ENCODE data around the gene ABO.
"Not testable (repeated sequence)": the region's sequence is repeated elsewhere in the genome, so short reads cannot be mapped to it uniquely, and the experiment has no call there.

Gene ABO

DNA sequence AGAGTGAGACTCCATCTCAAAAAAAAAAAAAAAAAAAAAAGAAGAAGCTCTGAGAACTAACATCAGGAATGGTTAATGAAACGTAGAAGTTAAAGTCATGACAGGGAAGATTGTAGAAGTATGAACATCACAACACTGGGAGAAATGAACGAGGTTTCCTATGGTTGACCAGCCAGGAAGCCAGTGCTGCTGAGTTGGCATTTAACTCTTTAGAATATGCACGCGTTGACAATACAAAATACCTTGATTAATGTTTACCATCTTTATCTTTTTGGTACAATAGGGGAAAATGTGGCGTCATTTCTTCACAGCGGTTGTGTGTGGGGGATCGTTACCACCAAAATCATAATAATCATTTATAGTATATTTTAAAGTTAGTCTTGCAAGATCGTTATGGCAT is 32.0 kb downstream of the ABO start:
- DNase-seq (ENCODE audit: low spot score) = no peak

DNA sequence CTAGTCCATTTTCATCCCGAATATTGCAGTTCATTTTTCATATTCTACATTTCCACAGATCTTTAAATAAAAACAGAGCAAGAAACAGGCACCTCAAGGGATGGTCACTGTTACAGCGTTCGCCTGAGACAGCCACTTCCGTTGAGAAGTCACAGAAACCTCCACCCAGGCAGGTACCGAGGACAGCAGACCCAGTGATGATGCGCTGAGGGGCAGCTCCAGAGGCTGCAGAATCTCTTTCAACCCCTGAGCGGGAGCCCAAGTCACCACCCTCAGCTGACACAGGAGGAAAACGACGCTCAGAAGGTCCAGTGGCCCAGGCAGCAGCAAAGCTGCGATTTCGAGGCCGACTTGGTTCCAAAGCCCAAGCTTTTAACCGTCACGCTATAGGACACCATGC is 32.8 kb downstream of the ABO start:
- no peak for DNase-seq (ENCODE audit: low spot score)

DNA sequence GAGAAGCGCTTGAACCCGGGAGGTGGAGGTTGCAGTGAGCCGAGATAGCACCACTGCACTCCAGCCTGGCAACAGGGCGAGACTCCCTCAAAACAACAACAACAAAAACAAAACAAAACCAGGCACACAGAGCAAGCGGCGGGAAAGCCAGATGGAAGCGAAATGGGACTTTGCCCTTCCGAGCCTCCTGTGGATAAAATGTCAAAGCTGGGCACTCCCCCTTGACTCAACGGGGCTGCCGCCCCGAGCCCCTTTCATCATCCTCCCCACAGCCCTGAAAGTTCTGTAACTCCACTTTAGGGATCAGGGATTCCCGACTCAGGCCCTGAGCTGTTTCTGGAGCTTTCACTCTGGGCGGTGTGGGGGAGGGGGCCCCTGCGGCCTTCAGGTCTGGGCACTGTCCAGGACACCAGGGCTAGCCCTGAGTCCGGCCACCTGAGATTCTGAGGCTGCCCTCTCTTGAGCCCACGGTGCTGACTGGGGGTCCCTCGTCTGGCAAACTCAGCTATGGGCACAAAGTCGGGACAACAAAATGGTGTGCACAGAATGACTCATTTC is 35.4 kb downstream of the ABO start:
- DNase-seq (ENCODE audit: low spot score) = no peak

DNA sequence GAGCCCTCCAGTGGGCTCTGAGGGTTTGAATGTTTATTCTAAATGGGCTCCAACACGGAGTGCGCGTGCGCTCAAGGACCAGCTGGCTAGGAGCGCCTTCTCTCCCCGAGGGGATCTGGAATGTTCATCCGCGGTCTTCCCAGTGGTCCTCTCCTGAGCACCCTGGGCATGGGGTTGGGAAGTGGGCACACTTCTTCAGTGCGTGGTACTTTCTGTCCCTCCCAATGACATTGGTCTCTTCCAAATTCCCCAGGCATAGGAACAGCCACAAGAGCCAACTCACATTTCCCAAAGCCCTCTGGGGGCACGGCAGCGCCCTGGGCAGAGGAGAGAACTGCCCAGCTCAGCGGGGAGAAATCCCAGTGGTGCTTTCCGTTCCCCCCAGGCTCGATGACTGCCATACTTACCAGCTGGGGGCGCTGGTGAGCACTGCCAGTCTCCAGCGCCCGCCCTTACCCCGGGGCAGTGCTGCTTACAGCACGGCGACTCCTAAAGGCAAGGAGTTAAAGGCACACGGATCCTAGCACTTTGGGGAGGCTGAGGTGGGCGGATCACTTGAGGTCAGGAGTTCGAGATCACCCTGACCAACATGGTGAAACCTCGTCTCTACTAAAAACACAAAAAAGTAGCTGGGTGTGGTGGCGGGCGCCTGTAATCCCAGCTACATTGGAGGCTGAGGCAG is 36.0 kb downstream of the ABO start:
- DNase-seq (ENCODE audit: low spot score) = peak; percentile 10

DNA sequence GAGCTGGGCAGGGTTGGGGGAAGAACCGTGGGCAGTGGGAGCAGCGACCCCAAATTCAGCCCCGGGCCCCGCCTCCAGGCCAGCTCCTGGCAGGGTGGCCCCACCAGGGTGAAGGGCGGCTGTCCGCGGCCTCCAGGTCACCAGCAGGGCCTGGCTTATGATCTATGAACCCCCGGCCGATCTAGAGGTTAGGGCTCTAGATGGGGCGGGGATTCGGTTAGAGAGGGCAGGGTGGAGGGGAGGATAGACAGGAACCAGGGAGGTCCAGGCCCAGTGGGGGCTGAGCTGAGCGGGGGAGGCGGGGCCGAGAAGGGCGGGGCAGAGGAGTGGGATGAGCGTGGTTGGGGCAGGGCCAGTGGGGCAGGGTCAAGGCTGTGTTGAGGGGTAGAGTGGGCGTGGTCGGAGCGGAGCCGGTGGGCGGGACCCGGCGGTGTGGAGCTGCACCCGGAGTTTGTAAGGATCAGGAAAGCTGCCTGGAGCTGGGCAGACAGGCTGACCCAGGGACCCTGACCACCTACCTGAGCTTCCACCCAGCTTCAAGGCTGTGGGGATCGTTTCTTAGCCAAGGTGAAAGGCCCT is 36.6 kb downstream of the ABO start:
- peak; percentile 33 for DNase-seq (ENCODE audit: low spot score)

DNA sequence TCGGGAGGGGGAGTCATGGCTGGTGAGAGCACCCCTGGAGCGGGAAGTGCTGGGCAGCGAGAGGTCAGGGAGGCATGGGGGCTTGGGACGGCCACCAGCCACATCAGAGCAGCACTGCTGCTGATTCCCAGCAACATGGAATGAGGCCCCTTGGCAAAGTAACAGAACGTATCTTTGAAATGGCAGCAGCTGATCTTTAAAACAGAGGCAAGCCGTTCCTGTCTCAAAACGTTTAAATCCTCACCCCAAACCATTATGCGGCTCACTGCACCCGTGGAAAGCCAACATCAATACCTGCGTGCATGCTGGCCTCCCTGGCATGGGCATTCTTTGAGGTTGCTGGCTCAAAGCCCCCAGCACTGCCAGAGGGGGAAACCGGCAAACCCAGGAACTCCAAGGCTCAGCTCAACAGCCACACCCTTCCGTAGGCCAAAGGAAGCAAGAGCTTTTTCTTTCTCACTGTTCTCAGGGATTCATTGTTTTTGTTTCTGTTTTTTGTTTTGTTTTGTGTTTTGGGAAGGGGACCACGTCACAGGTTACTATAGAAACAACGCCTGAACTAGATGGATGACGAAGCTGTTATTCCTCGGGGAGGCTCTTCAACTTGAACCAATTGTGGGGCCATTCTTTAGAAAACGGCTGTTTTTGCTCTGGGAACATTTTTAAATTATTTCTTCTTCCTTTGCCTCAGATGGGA is 37.8 kb downstream of the ABO start:
- peak; percentile 13 for DNase-seq (ENCODE audit: low spot score)

DNA sequence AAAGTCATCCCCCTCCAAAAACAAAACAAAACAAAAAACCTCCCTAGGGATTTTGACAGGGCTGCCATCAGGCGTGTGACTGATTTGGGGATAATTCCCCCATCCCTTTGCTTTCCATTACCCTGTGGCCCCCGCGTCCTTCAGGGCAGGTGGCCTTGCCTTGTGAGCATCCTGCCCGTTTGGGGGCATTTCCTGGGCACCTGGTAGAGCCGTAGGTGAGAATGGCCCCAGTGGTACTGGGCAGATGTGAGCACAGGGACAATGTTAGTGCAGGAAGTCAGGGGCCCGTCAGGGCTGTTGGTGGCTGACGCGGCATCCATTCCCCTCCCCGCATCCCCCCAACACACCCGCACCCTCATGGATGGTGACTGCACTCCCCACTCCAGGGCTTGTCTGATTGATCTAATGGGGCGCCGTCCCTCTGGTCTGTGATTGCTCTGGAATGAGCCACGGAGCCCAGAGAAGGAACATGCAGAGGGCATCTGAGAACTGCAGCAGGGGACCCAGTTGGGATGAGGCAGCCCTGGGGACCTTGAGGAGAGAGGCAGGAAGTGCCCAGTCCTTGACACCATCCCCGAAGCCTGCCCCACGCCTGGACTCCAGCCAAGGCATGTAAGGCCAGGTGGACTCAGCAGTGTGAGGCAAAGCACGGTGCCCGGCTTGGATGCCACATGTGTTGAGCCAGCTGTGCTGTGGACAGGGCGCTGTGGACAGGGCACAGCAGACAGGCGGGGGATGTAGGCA is 38.5 kb downstream of the ABO start:
- DNase-seq (ENCODE audit: low spot score) = not testable (repeated sequence)

DNA sequence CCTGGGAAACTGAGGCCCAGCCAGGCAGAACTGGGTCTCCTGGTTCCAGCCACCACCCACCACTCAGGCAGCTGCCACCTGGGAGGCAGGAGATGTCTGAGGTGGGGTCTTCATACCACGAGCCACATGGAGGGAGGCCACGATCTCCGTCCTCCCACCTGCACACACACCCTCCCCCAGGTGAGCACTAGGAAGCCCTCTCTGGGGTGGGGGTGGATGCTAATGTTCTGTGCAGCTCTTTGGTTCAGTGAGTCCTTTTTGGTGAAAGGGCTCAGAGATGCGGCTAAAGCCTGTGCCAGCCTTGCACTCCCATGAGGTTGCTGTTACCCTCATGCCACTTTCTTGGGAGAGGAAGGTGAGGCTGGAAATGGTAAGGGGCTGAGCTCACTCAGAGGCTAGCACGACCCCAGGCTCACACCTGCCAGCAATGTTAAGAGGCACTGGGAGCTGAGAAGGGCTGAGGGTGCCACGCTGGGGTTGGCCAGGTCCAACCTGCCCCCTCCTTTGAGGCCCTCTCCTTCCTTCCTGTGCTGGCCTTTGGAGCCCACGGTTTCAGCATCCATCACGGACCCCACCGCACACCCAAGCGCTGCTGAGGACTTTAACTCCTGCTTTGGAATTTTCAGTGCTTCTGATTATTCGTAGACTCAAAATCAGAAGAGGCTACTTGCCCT is 39.3 kb downstream of the ABO start:
- no peak for DNase-seq (ENCODE audit: low spot score)

DNA sequence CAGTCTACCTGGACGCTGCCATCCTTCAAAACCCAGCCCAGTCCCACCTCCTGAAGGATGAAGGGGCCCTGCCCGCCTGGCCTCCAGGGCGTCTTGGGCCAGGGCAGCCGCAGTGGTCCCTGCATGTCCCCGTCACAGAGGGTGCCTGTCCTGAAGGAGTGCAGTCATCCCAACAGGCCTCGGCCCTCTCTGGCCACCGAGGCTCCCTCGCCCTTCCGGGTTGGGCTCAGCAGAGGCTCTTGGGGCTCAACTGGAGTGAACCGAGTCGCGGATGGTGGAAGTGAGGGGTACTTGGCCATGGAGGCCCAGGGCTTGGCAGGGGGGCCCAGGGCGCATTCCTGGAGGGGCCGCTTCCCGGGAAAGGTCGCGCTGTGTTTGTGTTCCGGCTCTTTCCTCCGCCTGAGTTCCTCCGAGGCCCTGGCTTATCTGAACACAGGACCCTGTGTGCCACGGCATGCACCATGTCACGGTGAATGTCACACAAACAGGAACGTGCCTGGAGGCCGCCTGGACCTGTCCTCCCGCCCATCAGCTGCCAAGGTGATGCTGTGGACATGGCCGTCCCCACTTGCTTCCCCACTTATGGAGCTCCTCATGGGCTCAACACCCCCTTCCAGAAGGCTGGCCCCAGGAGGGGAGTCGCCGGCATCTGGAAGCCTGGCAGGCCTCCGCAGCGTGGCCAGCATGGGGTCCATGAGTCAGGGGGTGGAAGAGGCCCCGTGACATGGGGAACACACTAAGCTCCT is 40.3 kb downstream of the ABO start:
- DNase-seq (ENCODE audit: low spot score) = no peak

DNA sequence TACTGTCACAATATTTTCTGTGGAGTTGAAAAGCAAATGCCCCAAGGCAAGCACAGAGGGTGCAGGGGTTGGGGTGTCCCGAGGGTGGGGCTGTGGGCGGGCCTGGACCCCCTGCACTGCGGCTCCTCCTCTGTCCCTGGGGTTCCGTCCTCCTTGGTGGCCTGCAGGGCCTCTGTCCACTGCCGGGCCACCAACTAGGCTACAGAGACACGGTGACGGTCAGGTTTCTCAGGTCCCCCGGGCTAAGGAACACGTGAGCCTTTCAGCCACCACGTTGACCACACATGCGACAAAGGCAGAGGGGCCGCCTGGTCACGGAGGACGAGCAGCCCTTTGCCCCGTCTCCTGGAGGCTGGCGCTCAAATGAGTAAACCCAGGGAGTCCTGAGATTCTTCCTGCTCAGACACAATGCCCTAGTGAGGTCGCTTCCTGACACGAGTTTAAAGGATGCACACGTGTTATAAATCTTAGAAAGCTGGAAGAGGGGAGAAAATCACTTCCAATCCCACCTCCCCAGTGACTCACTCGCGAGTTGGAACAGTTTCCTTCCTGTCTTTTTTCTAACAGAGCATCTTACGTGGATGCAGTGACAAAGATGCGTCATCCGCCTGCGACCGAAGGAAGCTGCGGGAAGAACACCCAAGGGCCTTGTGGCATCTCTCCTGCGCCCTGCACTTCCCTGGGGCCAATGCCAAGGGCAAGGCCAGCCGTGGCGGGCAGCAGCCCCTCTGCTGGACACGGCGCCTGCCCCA is 41.1 kb downstream of the ABO start:
- DNase-seq (ENCODE audit: low spot score) = no peak

DNA sequence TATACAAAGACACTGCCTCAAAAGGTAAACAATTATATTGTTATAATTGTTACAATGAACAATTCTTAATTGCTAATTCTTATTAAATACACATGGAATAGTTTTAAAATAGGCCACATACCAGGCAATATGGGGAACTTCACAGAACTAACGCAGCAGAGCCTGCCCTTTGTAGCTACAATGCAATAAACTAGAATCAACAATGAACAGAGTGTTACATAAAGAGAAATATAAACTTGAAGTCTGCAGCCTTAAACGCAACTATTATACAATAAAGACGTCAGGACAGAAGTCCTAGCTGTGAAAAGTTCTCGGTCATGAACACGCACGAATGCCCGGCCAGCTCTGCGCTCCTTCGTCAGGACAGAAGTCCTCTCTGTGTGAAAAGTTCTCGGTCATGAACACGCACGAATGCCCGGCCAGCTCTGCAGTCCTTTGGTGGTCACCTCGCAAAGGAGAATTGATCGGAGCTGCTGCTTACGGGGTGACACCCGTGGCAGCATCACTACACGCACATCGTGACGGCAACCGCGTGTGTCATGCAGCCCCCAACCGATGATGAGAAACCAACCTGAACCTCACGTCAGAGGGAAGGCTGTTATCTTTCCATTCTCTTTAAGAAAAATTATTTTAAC is 43.0 kb downstream of the ABO start:
- not testable (repeated sequence) for DNase-seq (ENCODE audit: low spot score)

DNA sequence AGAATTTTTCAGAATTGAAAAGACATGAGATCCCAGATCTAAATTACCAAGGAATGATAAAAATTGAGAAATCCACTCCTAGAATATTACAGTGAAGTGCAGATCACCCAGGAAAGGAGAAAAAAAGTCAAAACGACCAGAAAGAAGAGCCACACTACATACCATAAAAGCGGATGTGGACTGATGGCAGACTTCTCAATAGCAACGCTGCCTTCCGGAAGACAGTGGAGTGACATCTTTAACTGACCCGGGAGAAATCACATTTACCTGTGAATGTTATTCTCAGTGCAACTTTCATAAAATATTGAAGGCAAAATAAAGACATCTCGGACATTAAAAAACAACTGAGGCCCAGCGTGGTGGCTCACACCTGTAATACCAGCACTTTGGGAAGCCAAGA is 44.5 kb downstream of the ABO start:
- not testable (repeated sequence) for DNase-seq (ENCODE audit: low spot score)

DNA sequence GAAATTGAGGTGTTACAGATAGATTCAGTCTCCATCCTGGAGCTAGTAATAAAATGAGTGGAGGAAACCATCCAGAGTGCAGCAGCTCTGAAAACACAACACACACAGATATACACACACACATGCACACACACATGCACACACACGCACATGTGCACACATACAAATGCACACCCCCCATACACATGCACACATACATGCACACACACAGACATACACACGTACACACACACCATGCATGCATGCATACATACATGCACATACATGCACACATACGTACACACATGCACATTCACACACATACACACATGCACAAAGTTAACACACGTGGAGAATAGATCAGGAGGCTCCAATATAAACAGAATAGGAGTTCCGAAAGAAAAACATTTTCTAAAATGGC is 44.9 kb downstream of the ABO start:
- DNase-seq (ENCODE audit: low spot score) = no peak

DNA sequence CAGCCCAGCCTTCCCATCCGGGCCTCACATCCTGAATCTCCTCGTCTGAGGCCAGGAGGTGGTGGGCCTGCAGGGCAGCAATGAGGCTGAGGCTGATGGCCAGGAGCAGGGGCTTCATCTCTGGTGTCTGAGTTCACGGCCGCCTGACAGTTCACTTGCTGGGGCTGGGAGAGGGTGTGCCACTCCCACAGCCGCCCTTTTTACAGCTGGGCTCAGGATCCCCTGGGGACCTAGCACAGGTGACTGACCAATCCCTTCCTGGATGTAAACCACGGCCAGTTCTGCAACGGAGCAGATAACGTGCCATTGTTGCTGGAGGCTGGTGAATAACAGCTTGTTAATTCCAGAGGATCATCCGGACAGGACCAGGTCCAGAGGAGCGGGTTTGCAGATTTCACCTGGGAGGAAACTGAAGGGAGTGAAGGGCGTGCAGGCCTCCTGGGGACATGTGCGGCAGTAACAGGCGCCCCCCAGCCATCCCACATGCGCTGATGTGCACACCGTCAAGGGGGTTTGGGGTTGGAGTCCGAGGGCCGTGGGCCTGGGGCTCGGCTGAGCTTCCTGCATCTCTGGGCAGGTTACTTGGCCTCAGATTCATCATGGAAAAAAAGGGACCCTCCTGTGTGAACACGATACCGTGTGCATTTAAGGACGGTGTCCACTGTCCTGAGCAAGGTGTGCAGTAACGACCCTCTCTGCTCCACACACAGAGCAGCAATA is 46.4 kb downstream of the ABO start:
- not testable (repeated sequence) for DNase-seq (ENCODE audit: low spot score)

DNA sequence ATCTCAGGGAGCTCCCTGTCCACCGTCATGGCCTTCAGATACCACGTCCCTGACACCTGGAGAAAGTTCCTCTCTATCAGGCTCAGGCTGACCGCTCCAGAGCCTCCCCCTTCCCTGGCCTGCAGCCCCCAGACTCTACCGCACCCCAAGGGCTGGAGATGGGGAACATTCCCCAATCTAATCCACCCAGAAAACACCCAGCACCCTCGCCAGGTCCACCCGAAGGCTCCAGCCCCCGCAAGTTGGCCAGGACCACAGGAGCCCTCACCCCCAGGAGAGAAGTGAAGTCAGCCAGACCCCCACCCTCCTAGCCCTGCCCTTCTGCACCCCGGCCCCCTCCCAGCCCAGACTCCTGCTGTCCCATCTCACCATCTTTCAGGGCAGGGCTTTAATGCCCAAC is 47.0 kb downstream of the ABO start:
- not testable (repeated sequence) for DNase-seq (ENCODE audit: low spot score)

DNA sequence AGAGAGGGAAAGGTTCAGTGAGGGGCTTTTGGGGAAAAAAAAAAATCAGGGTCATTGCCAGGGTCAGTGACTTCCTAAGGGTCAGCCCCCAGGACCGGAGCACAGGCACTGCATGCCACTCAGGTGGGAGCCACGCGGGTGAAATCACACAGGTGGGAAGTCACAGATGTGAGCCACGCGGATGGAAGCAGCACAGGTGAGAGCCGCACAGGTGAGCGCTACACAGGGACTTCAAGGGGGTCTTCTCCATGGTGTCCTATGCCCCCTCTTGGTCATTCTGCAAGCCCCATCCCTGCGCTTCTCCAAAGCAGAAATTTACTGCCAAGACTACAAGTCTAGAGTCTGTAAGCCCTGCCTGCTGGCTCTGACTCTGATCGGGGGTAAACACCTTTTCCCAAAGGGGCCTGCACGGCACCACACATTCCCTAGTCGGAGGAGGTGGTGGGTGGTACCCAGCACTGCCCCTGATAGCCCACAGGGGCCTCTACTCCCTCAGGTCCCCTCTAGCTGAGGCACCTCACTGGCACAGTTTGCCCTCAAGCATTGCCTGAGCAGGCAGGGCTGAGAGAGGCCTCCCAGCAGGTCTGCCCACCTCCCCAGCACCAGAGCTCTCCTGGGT is 47.6 kb downstream of the ABO start:
- no peak for DNase-seq (ENCODE audit: low spot score)

DNA sequence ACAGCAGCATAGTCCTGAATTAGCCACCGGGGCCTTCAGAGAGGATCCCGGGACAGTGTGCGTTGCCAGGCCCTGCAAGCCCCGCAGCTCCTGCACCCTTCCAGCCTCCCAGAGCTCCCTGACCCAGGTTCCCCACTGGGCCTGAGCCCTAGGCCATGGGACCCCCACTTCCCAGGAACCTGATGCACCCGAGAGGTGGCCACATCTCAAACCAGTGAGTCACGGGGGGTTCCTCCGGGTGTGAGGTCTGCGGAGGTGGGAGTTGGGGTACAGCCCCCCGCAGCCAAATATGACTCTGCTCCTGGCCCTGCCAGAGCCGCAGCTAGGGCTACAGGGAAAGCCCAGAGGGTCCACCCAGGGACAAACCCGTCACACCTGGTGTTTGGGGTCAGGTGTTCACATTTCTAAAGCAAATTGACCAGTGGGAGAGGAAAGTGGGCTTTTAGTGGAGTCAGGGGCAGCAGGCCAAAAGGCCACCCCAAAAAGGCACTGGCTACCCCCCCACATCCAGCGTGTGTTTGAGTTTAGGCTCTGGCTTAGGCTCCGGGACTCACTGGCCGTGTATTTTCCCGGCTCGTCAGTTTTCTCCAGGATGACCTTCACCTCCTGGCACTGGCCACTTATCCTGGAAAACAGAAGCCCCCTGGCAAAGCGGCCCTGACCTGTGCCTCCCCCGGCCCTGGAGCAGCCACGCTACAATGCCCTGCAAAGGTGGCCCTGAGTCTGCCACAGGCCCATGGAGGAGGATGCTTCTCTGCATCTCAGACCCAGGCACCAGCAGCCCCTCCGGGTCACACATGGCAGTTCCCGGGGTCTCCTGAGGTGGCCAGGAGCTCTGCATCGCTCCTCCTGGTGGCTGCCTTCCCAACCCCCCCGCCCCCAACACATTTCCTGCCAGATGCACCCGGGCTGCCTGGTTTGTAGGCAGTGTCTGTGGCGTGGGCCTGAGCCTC is 48.5 kb downstream of the ABO start:
- no peak for DNase-seq (ENCODE audit: low spot score)
